Gastrocnemius medialis (tissue), 4 donors: ENCODE results near the gene VCAN. TPM values are rescaled to one million over a fixed set of nuclear protein-coding genes. Genes with fewer than 3 reads are reported as not detected.

Source experiments
- ATAC-seq, 2 donors: fragments of 150-250 bp; one replicate each; pipeline ENCODE4 v1.9.1; 2016
- DNase-seq, 2 donors: peaks; one replicate each; pipeline ENCODE4 v3.0.0-alpha.2; 2019
- H3K27ac ChIP-seq, 4 donors: fragments of 200-600 bp; sonication (generic); 1 replicate in 1 of 4; 2 replicates in 3 of 4; pipeline ENCODE4 v1.5.1; 2016 to 2018; ENCODE audit warnings: mild to moderate bottlenecking in 2 of 4, moderate library complexity in 1 of 4
- H3K27me3 ChIP-seq, 3 donors: fragments of 200-600 bp; sonication (generic) in 2 of 3; 1 replicate in 1 of 3; 2 replicates in 2 of 3; pipeline versions ENCODE4 v1.5.1 to v1.6.0; 2016 to 2019; ENCODE audit warnings: mild to moderate bottlenecking in 1 of 3, moderate library complexity in 1 of 3
- H3K36me3 ChIP-seq, 2 donors: fragments of 200-600 bp; sonication (generic) in 1 of 2; one replicate each; pipeline ENCODE4 v1.5.1; 2017 to 2018
- H3K4me1 ChIP-seq, 2 donors: fragments of 200-600 bp; sonication (generic) in 1 of 2; one replicate each; pipeline ENCODE4 v1.5.1; 2016 to 2017; ENCODE audit warnings: mild to moderate bottlenecking in 2 of 2
- H3K4me3 ChIP-seq, 4 donors: fragments of 200-600 bp; sonication (generic) in 3 of 4; 1 replicate in 1 of 4; 2 replicates in 3 of 4; pipeline ENCODE4 v1.5.1; 2016 to 2019; ENCODE audit warnings: mild to moderate bottlenecking in 2 of 4
- H3K9me3 ChIP-seq, 3 donors: fragments of 200-600 bp; sonication (generic) in 2 of 3; 1 replicate in 1 of 3; 2 replicates in 2 of 3; pipeline ENCODE4 v1.5.1; 2016 to 2019
- POLR2A ChIP-seq, 2 donors: fragments of 450-650 bp; IDR thresholded peaks; one replicate each; pipeline ENCODE4 v1.6.1; 2017; ENCODE audit warnings: antibody characterized with exemption in 2 of 2, mild to moderate bottlenecking in 2 of 2, moderate library complexity in 2 of 2
- in situ Hi-C, 4 donors: fragments of 200-750 bp; cut with MboI; loops; one replicate each; pipeline versions ENCODE4 v1.15.0 to v1.8.0; 2017; ENCODE audit warnings: low sequenced_read_pairs in 4 of 4
- intact Hi-C: fragments of 100-400 bp; cut with DNase I; formaldehyde crosslinking; loops from one replicate; pipeline ENCODE4 v1.15.1; 2023; ENCODE audit warnings: low total_unique reads
- total RNA-seq, 4 donors: library from RNA; depleted of rRNA; stranded (reverse); fragments of >200 nt; gene quantifications; one replicate each; pipeline versions ENCODE4 v1.1.0 to v1.2.3, GENCODE V29; 2016
- TF ChIP-seq, protein P1 (sequence below), 5 experiments: fragments of 450-650 bp in 3 of 5; fragments of 200-600 bp in 2 of 5; sonication (generic) in 2 of 5; IDR thresholded peaks in 4 of 5; conservative IDR thresholded peaks in 1 of 5; 1 replicate in 4 of 5; 2 replicates in 1 of 5; pipeline ENCODE4 v1.5.1; 2016 to 2019; ENCODE audit warnings: antibody characterized with exemption in 5 of 5, mild to moderate bottlenecking in 3 of 5, moderate library complexity in 3 of 5

The VCAN gene
- total RNA-seq, 4 donors from 2014 or later, result 5.9 to 29.9 (median 17.4) TPM

DNA sequence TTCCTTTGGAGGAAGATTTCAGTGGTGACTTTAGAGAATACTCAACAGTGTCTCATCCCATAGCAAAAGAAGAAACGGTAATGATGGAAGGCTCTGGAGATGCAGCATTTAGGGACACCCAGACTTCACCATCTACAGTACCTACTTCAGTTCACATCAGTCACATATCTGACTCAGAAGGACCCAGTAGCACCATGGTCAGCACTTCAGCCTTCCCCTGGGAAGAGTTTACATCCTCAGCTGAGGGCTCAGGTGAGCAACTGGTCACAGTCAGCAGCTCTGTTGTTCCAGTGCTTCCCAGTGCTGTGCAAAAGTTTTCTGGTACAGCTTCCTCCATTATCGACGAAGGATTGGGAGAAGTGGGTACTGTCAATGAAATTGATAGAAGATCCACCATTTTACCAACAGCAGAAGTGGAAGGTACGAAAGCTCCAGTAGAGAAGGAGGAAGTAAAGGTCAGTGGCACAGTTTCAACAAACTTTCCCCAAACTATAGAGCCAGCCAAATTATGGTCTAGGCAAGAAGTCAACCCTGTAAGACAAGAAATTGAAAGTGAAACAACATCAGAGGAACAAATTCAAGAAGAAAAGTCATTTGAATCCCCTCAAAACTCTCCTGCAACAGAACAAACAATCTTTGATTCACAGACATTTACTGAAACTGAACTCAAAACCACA lies 67.4 kb downstream of the VCAN start:
- intact Hi-C loops (no loop called here), in situ Hi-C loops (no loop called here)
- ATAC-seq (no peak), DNase-seq (no peak)
- Histone ChIP-seq H3K4me3 (no peak overlapping the region), H3K27me3 (no peaks in the 10 kb centered on the region), H3K4me1 (no peaks in the 10 kb centered on the region), H3K27ac (no peak overlapping the region), H3K36me3 (no peaks in the 10 kb centered on the region), H3K9me3 (no peaks in the 10 kb centered on the region)
- TF ChIP-seq, protein P1, sequence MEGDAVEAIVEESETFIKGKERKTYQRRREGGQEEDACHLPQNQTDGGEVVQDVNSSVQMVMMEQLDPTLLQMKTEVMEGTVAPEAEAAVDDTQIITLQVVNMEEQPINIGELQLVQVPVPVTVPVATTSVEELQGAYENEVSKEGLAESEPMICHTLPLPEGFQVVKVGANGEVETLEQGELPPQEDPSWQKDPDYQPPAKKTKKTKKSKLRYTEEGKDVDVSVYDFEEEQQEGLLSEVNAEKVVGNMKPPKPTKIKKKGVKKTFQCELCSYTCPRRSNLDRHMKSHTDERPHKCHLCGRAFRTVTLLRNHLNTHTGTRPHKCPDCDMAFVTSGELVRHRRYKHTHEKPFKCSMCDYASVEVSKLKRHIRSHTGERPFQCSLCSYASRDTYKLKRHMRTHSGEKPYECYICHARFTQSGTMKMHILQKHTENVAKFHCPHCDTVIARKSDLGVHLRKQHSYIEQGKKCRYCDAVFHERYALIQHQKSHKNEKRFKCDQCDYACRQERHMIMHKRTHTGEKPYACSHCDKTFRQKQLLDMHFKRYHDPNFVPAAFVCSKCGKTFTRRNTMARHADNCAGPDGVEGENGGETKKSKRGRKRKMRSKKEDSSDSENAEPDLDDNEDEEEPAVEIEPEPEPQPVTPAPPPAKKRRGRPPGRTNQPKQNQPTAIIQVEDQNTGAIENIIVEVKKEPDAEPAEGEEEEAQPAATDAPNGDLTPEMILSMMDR (IDR thresholded peaks at IDR 0.05 in 4 of 5, conservative IDR thresholded peaks at IDR 0.05 in 1 of 5), result no peak
- TF ChIP-seq POLR2A (IDR thresholded peaks at IDR 0.05), result no peak

DNA sequence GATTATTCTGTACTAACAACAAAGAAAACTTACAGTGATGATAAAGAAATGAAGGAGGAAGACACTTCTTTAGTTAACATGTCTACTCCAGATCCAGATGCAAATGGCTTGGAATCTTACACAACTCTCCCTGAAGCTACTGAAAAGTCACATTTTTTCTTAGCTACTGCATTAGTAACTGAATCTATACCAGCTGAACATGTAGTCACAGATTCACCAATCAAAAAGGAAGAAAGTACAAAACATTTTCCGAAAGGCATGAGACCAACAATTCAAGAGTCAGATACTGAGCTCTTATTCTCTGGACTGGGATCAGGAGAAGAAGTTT lies 67.9 kb downstream of the VCAN start:
- intact Hi-C loops, result no loop called here
- TF ChIP-seq, protein P1 (IDR thresholded peaks at IDR 0.05 in 4 of 5, conservative IDR thresholded peaks at IDR 0.05 in 1 of 5), result no peak
- no peak for TF ChIP-seq POLR2A (IDR thresholded peaks at IDR 0.05)

DNA sequence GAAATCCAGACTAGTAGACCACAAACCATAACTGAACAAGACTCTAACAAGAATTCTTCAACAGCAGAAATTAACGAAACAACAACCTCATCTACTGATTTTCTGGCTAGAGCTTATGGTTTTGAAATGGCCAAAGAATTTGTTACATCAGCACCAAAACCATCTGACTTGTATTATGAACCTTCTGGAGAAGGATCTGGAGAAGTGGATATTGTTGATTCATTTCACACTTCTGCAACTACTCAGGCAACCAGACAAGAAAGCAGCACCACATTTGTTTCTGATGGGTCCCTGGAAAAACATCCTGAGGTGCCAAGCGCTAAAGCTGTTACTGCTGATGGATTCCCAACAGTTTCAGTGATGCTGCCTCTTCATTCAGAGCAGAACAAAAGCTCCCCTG lies 68.6 kb downstream of the VCAN start:
- DNase-seq, result no peak
- Histone ChIP-seq H3K36me3 (no peaks in the 10 kb centered on the region), H3K27me3 (no peaks in the 10 kb centered on the region), H3K4me3 (no peak overlapping the region), H3K27ac (no peak overlapping the region), H3K4me1 (no peaks in the 10 kb centered on the region), H3K9me3 (no peaks in the 10 kb centered on the region)
- in situ Hi-C loops, result no loop called here
- no peak for TF ChIP-seq POLR2A (IDR thresholded peaks at IDR 0.05)
- TF ChIP-seq, protein P1 (IDR thresholded peaks at IDR 0.05 in 4 of 5, conservative IDR thresholded peaks at IDR 0.05 in 1 of 5), result no peak
- ATAC-seq, result no peak
- intact Hi-C loops, result no loop called here

More for the DNA sequence above, 67.9 kb downstream of the VCAN start:
- ATAC-seq (no peak), DNase-seq (no peak)
- H3K27me3 ChIP-seq, result no peaks in the 10 kb centered on the region
- no peak overlapping the region for H3K4me3 ChIP-seq
- no peaks in the 10 kb centered on the region for H3K36me3 ChIP-seq
- no peak overlapping the region for H3K27ac ChIP-seq
- no peaks in the 10 kb centered on the region for H3K4me1 ChIP-seq
- in situ Hi-C loops, result no loop called here
- H3K9me3 ChIP-seq, result no peaks in the 10 kb centered on the region

DNA sequence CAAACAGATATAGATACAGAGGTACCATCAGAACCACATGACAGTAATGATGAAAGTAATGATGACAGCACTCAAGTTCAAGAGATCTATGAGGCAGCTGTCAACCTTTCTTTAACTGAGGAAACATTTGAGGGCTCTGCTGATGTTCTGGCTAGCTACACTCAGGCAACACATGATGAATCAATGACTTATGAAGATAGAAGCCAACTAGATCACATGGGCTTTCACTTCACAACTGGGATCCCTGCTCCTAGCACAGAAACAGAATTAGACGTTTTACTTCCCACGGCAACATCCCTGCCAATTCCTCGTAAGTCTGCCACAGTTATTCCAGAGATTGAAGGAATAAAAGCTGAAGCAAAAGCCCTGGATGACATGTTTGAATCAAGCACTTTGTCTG lies 69.2 kb downstream of the VCAN start:
- H3K27me3 ChIP-seq, result no peaks in the 10 kb centered on the region
- TF ChIP-seq POLR2A (IDR thresholded peaks at IDR 0.05), result no peak
- TF ChIP-seq, protein P1 (IDR thresholded peaks at IDR 0.05 in 4 of 5, conservative IDR thresholded peaks at IDR 0.05 in 1 of 5), result no peak
- no peaks in the 10 kb centered on the region for H3K9me3 ChIP-seq
- DNase-seq (no peak), ATAC-seq (no peak)
- H3K4me1 ChIP-seq, result no peaks in the 10 kb centered on the region
- intact Hi-C loops (no loop called here), in situ Hi-C loops (no loop called here)
- no peak overlapping the region for H3K27ac ChIP-seq
- H3K36me3 ChIP-seq, result no peaks in the 10 kb centered on the region
- H3K4me3 ChIP-seq, result no peak overlapping the region

DNA sequence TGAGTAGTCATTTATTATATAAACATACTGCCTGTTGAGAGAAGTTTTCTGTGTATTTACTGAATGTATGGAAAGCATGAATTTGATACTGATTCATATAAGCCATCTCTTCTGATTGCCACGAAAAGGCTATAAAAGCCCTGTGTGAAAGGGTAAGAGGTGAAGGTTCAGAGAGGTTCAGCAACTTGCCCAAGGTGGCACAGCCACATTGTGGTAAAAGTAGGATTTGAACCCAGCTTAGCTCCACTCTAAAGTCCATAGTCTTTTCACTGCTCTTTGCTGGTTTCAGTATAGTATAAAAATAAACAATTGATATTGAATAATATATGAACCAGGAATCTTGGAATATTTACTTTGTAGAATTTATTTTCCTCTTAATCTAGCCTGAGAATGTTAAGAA lies 71.3 kb downstream of the VCAN start:
- intact Hi-C loops (no loop called here), in situ Hi-C loops (no loop called here)
- Histone ChIP-seq H3K4me3 (no peak overlapping the region), H3K9me3 (no peaks in the 10 kb centered on the region), H3K36me3 (no peaks in the 10 kb centered on the region), H3K27ac (no peak overlapping the region), H3K4me1 (no peaks in the 10 kb centered on the region), H3K27me3 (no peaks in the 10 kb centered on the region)
- no peak for TF ChIP-seq POLR2A (IDR thresholded peaks at IDR 0.05)
- TF ChIP-seq, protein P1 (IDR thresholded peaks at IDR 0.05 in 4 of 5, conservative IDR thresholded peaks at IDR 0.05 in 1 of 5), result no peak
- DNase-seq (no peak), ATAC-seq (no peak)
